GF-D8 (cell line): ENCODE measurements around the gene OR2D3.
"Not testable (repeated sequence)": the region's sequence is repeated elsewhere in the genome, so short reads cannot be mapped to it uniquely, and the experiment has no call there.

Experiments
- DNase-seq: peaks from one replicate; lab custom pipeline; 2025; lab: John Stamatoyannopoulos, UW

Gene OR2D3

GRCh38 chr11:6927030-6927617 is 6.3 kb downstream of the OR2D3 start:
- DNase-seq, result no peak

GRCh38 chr11:6928916-6929315 is 8.1 kb downstream of the OR2D3 start:
- DNase-seq, result no peak

- no peak for DNase-seq
Observed at GRCh38 chr11:6931146-6931713, 10.4 kb downstream of the OR2D3 start.

GRCh38 chr11:6932145-6932544 is 11.3 kb downstream of the OR2D3 start:
- DNase-seq, result no peak

- no peak for DNase-seq
Observed at GRCh38 chr11:6941970-6942369, 21.2 kb downstream of the OR2D3 start.

- no peak for DNase-seq
Observed at GRCh38 chr11:6943131-6943530, 22.3 kb downstream of the OR2D3 start.

GRCh38 chr11:6954248-6954647 is 33.4 kb downstream of the OR2D3 start:
- DNase-seq, result not testable (repeated sequence)

GRCh38 chr11:6962141-6962540 is 41.3 kb downstream of the OR2D3 start:
- no peak for DNase-seq

- DNase-seq, result no peak
Observed at GRCh38 chr11:6962673-6963072, 41.9 kb downstream of the OR2D3 start.

GRCh38 chr11:6968816-6969215 is 48.0 kb downstream of the OR2D3 start:
- DNase-seq, result no peak

- not testable (repeated sequence) for DNase-seq
Observed at GRCh38 chr11:6969854-6970253, 49.1 kb downstream of the OR2D3 start.
